Lung (tissue), 12 donors: ENCODE results near the gene ABCG5. TPM values are rescaled to one million over a fixed set of nuclear protein-coding genes. Genes with fewer than 3 reads are reported as not detected.
A peak's percentile ranks its signal among the peaks of the same experiment; 100 is the strongest.

ENCODE experiments used
- ATAC-seq: fragments of 200-7000 bp; cut with Tn5 transposase; one replicate; pipeline ENCODE4 v1.9.1; 2020; ENCODE audit warnings: moderate number of reproducible peaks; ENCODE audit not compliant: insufficient read depth, low FRiP score
- DNase-seq, 3 donors: peaks; one replicate each; pipeline ENCODE4 v3.0.0-alpha.2; 2013 to 2017
- H3K27ac ChIP-seq, 2 donors: one replicate each; pipeline ENCODE4 v1.5.1; 2013; ENCODE audit warnings: mild to moderate bottlenecking in 2 of 2, moderate library complexity in 2 of 2, control low read depth in 1 of 2, inconsistent platforms in 1 of 2, low read depth in 1 of 2, low read length in 1 of 2
- H3K27me3 ChIP-seq, 3 donors: one replicate each; pipeline ENCODE4 v1.5.1; 2013; ENCODE audit warnings: low read length in 2 of 3; ENCODE audit not compliant: control insufficient read depth in 3 of 3, insufficient read depth in 3 of 3
- H3K36me3 ChIP-seq, 4 donors: one replicate each; pipeline ENCODE4 v1.5.1; 2013; ENCODE audit warnings: low read length in 4 of 4, mild to moderate bottlenecking in 1 of 4, moderate library complexity in 1 of 4; ENCODE audit not compliant: control insufficient read depth in 4 of 4, insufficient read depth in 4 of 4
- H3K4me1 ChIP-seq, 5 donors: one replicate each; pipeline ENCODE4 v1.5.1; 2013; ENCODE audit warnings: low read length in 5 of 5, mild to moderate bottlenecking in 2 of 5, moderate library complexity in 1 of 5; ENCODE audit not compliant: control insufficient read depth in 5 of 5, insufficient read depth in 5 of 5
- H3K4me3 ChIP-seq: one replicate; pipeline ENCODE4 v1.5.1; 2013; ENCODE audit warnings: mild to moderate bottlenecking, control low read depth, moderate library complexity
- H3K9ac ChIP-seq, 2 donors: one replicate each; pipeline ENCODE4 v1.5.1; 2013; ENCODE audit warnings: low read length in 2 of 2, control low read depth in 1 of 2; ENCODE audit not compliant: insufficient read depth in 1 of 2
- H3K9me3 ChIP-seq, 4 donors: one replicate each; pipeline ENCODE4 v1.5.1; 2013; ENCODE audit warnings: low read length in 3 of 4, mild to moderate bottlenecking in 1 of 4, moderate library complexity in 1 of 4; ENCODE audit not compliant: control insufficient read depth in 4 of 4, insufficient read depth in 3 of 4
- WGBS, 2 donors: extraction: QIAGEN DNeasy Blood & Tissue Kit; methylation state at CpG; one replicate each; pipeline ENCODE4 v1.1.7; 2013; 5-methylcytosine and 5-hydroxymethylcytosine counted together
- polyA plus RNA-seq, 2 donors: library from polyadenylated mRNA; stranded (reverse); fragments of 200-250 nt; gene quantifications; one replicate each; pipeline ENCODE4 v1.2.1, GENCODE V29; 2013
- total RNA-seq, 2 donors: library from RNA; depleted of rRNA in 1 of 2; stranded (reverse); fragments of >200 nt in 1 of 2; gene quantifications; one replicate each; pipeline ENCODE4 v1.2.1, GENCODE V29; 2014 to 2021
- TF ChIP-seq, protein P1 (sequence below): IDR thresholded peaks from 2 replicates; pipeline ENCODE4 v1.5.1; 2012; ENCODE audit warnings: mild to moderate bottlenecking; ENCODE audit errors: control extremely low read depth, extremely low read depth
- donor health status: control.
- donor health status: control.
- donor health status: Bipolar disorder and iron deficiency.
- donor health status: healthy.
- donor health status: DM: yes; HTN: yes; CAD: no.

The ABCG5 gene
- total and polyA plus RNA-seq, 4 donors: 0.09 TPM; not detected in 3

DNA sequence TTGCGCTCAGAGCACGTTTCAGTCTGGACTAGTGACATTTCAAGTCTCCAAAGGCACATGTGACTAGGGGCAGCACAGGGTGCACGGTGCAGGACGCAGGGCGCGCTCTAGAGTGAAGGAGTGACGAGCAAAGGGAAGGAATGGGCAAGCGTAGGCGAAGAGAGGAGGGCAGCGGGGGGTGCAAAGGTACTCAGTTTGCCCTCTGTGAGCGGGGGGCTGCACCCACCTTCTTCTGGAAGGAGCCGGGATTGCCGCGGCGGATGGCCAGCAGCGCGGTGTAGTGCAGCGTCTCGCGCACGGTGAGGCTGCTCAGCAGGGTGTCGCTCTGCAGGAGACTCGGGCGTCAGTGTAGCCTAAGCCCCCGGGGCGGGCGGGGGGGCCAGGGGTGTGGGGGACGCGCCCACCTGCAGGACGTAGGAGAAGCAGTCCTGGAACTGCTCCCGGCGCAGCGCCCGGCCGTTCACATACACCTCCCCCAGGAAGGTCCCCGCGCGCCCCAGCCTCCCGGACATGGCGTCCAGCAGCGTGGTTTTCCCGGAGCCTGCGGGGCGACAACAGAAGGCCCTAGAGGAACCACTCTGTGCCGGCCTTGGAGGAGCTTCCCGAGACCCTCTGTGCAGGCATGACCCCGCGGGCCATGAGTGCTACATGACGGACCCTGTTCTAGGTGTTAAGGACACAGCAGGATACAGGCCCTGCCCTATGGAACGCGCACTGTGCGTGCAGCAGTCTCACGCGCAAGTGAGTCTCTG lies 6.9 kb downstream of the ABCG5 start:
- Histone ChIP-seq H3K4me1 (peaks cover 0 to 9% (median 0%) of the 10 kb centered on the region in 5 donors), H3K27me3 (peaks cover 0 to 19% (median 4%) of the 10 kb centered on the region in 3 donors), H3K9me3 (peaks cover 0 to 2% (median 0%) of the 10 kb centered on the region in 4 donors), H3K4me3 (no peak overlapping the region), H3K27ac (no peak overlapping the region), H3K9ac (peak overlapping the region in 1 of 2 donors; percentile 10), H3K36me3 (no peaks in the 10 kb centered on the region)
- ATAC-seq (no peak), DNase-seq (peak; percentile 18 to 31 (median 19))
- TF ChIP-seq, protein P1, sequence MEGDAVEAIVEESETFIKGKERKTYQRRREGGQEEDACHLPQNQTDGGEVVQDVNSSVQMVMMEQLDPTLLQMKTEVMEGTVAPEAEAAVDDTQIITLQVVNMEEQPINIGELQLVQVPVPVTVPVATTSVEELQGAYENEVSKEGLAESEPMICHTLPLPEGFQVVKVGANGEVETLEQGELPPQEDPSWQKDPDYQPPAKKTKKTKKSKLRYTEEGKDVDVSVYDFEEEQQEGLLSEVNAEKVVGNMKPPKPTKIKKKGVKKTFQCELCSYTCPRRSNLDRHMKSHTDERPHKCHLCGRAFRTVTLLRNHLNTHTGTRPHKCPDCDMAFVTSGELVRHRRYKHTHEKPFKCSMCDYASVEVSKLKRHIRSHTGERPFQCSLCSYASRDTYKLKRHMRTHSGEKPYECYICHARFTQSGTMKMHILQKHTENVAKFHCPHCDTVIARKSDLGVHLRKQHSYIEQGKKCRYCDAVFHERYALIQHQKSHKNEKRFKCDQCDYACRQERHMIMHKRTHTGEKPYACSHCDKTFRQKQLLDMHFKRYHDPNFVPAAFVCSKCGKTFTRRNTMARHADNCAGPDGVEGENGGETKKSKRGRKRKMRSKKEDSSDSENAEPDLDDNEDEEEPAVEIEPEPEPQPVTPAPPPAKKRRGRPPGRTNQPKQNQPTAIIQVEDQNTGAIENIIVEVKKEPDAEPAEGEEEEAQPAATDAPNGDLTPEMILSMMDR: no peak
- 8 to 9% methylated on average over 53 to 54 of the region's 54 CpGs for WGBS, 2 donors

DNA sequence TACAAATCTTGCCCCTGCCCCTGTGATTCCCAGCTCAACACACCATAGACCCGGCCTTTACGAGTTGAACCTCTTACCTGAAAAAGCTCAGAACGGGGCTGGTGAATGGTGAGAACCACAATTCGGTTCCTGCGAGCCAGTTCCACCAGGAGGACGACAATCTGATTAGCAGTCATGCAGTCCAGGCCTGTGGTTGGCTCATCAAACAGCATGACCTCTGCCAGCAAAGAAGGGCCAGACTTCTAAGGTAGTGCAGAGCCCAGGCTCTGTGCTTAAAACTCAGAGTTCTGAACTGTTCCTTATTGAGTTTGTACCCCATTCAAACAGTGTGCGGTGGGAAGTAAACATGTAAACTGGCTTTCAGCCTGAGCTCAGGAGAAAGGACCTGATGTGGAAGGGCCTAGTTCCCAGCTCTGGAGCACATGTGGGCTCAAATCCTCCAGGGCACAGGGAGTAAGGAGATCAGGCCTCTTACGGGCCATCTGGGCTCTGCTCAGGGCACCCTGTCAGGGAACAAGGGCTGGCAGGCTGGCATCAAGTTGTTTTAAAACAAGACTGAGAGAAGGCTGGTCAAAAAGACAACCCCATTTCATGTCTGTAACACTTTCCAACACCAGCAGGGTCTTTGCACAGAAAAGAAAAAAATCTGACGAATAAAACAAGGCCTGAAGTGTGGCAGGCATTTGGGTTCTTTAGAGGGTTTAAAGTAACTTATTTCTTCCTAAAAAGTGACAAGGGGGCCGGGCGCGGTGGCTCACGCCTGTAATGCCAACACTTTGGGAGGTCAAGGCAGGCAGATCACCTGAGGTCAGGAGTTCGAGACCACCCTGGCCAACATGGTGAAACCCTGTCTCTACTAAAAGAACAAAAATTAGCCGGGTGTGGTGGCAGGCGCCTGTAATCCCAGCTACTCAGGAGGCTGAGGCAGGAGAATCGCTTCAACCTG lies 12.1 kb downstream of the ABCG5 start:
- peaks cover 0 to 3% (median 0%) of the 10 kb centered on the region in 4 donors for H3K9me3 ChIP-seq
- peaks cover 0 to 15% (median 0%) of the 10 kb centered on the region in 3 donors for H3K27me3 ChIP-seq
- H3K9ac ChIP-seq: no peak overlapping the region
- DNase-seq: no peak
- H3K27ac ChIP-seq: no peak overlapping the region
- 94 to 95% methylated on average over 17 of the region's 17 CpGs for WGBS, 2 donors
- no peak overlapping the region for H3K4me3 ChIP-seq
- TF ChIP-seq, protein P1: no peak
- no peak for ATAC-seq
- H3K36me3 ChIP-seq: no peaks in the 10 kb centered on the region
- peaks cover 0 to 3% (median 0%) of the 10 kb centered on the region in 5 donors for H3K4me1 ChIP-seq

DNA sequence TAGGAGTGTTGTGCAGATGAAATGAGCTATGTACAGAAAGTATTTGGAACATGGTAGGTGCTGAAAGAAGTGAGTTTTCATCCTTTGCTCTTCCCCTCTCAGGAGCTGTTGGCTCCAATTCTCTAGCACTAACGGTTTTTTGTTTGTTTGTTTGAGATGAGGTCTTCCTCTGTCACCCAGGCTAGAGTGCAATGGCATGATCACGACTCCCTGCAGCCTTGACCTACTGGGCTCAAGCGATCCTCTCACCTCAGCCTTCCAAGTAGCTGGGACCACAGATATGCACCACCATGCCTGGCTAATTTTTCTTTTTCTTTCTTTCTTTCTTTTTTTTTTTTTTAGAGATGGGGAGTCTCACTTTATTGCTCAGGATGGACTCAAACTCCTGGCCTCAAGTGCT lies 12.8 kb downstream of the ABCG5 start:
- no peak overlapping the region for H3K9ac ChIP-seq

More for the DNA sequence above, 12.8 kb downstream of the ABCG5 start:
- peaks cover 0 to 1% (median 0%) of the 10 kb centered on the region in 4 donors for H3K9me3 ChIP-seq
- TF ChIP-seq, protein P1: no peak
- 68 to 79% methylated on average over 3 of the region's 3 CpGs for WGBS, 2 donors
- no peak overlapping the region for H3K27ac ChIP-seq
- H3K27me3 ChIP-seq: peaks cover 0 to 10% (median 0%) of the 10 kb centered on the region in 3 donors
- no peaks in the 10 kb centered on the region for H3K36me3 ChIP-seq
- ATAC-seq (no peak), DNase-seq (no peak)
- H3K4me1 ChIP-seq: no peaks in the 10 kb centered on the region
- H3K4me3 ChIP-seq: no peak overlapping the region
